GM20000 (cell line): ENCODE measurements around the gene SLC25A42.
"Not testable (repeated sequence)": the region's sequence is repeated elsewhere in the genome, so short reads cannot be mapped to it uniquely, and the experiment has no call there.

Experiments
- DNase-seq: peaks from one replicate; pipeline ENCODE4 v3.0.0; 2012; ENCODE audit warnings: low spot score
- TF ChIP-seq, protein P1 (sequence below): IDR thresholded peaks from 2 replicates; pipeline ENCODE4 v1.5.1; 2012; ENCODE audit warnings: mild to moderate bottlenecking, control low read depth; ENCODE audit errors: extremely low read depth, missing control alignments

Gene SLC25A42

DNA sequence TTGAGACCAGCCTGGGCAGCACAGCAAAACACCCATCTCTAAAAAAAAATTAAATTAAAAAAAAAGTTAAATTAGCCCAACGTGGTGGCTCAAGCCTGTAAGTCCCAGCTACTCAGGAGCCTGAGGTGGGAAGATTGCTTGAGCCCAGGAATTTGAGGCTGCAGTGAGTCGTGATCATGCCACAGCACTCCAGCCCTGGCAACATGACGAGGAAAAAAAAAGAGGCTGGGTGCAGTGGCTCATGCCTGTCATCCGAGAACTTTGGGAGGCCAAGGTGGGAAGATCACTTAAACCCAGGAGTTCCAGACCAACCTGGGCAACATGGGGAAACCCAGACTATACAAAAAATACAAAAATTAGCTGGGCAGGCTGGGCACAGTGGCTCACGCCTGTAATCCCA, 76.7 kb downstream of the SLC25A42 start:
- no peak for DNase-seq
- TF ChIP-seq, protein P1, sequence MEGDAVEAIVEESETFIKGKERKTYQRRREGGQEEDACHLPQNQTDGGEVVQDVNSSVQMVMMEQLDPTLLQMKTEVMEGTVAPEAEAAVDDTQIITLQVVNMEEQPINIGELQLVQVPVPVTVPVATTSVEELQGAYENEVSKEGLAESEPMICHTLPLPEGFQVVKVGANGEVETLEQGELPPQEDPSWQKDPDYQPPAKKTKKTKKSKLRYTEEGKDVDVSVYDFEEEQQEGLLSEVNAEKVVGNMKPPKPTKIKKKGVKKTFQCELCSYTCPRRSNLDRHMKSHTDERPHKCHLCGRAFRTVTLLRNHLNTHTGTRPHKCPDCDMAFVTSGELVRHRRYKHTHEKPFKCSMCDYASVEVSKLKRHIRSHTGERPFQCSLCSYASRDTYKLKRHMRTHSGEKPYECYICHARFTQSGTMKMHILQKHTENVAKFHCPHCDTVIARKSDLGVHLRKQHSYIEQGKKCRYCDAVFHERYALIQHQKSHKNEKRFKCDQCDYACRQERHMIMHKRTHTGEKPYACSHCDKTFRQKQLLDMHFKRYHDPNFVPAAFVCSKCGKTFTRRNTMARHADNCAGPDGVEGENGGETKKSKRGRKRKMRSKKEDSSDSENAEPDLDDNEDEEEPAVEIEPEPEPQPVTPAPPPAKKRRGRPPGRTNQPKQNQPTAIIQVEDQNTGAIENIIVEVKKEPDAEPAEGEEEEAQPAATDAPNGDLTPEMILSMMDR: no peak

DNA sequence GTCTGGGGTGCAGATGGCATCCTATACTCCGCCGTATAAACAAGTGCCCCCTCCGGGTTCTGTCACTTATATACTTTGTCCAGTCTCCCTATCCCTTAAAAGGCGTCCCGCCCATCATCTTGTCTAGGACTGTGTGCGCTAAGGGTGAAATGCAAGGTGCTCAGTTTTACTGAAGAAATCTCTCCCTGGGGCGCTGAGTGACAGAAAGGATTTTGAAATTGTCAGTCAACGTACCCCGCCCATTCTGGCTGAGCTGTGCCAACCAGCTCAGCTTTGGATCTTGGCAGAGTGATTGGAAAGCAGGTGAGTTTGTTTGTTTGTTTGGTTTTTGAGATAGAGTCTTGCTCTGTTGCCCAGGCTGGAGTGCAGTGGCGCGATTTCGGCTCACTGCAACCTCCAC, 78.6 kb downstream of the SLC25A42 start:
- TF ChIP-seq, protein P1: no peak
- DNase-seq: no peak

DNA sequence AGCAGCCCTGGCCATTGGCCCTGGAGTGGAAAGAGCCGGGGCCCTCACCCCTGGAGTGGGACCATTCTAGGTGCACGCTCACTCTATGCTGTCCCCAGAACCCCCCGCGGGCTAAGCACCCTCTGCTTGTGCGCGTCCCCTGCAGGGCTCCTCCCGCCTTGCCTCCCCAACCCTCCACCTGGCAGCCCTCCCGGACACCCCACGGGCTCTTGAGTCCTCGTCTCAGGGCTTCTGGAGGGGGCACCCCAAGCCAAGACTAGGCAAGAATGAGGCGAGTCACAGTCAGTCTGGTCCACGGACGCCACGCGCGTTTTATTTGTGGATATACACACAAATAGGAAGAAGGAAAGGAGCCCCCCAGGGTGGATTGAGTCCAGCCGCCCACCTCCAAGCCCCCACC, 81.5 kb downstream of the SLC25A42 start:
- TF ChIP-seq, protein P1: no peak
- no peak for DNase-seq

DNA sequence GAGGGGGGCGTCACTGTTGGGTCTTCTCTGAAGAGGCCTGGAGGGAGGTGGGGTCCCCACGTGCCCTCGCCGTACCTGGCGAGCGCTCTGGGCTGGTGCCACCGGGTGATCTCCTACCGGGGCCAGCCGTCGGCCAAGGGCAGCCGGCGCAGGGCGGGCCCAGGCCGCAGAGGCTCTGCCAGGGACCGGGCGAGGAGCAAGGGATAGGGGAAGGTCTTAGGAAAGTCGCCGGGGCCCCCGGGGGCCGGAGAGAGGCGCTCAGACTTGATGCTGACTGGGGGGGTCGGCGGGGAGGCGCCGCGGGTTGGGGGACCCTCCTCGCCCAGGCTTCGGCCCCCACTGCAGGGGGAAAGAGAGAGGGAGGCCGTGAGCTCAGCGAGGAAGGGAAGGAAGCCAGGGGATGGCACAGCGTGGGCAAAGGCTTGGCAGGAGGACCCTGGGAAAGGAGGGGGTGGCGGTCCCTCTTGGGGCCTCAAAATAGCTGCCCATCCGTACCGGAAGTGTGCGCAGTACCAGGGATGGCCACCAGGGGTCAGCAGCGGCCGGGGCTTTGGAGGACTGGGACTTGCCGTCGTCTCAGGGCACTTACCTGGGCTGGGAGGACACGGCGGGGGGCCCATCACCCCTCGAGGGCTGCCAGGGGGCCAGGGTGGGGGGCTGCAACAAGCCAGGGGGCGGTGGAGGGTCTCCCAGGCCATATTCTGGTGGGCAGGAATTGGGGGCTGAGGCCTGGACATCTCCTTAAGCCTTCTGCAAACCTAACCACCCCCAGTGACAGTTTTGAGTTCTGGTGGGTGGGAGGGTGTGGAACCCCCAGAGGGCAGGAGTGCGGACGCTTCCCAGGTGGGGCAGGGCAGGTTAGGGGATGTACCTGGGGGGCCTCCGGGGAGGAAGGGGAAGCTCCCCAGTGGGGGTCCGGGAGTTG, 82.2 kb downstream of the SLC25A42 start:
- DNase-seq: peak; percentile 89

DNA sequence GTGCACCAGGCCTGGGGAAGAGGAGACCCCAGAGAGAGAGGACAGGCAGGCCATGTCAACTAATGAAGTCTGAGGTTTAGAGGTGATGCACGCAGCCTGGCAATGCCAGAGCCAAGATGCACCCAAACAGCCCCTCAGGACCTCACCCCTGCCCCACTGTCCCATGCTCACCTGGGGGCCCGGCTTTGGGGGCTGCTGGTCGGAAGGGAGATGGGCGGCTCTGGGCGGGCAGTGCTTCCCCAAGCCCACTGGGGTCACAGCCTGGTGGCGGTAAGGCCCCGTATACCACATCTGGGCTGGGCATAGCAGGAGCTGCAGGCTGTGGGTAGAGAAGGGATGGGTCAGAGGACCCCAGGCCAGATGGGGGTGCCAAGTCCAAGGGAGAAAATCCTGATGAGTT, 83.1 kb downstream of the SLC25A42 start:
- TF ChIP-seq, protein P1: no peak
- DNase-seq: no peak

More for the DNA sequence above, 82.2 kb downstream of the SLC25A42 start:
- TF ChIP-seq, protein P1: peak; percentile 91

DNA sequence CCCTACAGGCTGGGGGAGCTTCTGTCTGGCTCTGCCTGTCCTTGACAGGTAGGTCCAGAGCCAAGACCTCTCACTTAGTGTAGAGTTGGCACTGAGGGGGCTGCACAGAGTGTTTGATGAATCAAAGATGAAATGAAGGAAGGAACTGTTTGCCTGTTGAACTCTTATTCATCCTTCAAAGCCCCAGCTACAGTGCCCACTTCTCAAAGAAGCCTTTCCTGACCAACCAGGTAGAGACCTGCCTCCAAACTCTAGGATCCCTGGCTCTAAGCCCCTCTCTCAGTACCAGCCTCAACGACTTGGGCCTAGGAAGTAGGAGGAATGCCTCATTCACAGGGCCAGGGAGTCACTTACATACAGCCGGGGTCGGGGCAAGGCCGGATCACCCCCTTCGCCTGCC, 83.5 kb downstream of the SLC25A42 start:
- TF ChIP-seq, protein P1: no peak
- no peak for DNase-seq

DNA sequence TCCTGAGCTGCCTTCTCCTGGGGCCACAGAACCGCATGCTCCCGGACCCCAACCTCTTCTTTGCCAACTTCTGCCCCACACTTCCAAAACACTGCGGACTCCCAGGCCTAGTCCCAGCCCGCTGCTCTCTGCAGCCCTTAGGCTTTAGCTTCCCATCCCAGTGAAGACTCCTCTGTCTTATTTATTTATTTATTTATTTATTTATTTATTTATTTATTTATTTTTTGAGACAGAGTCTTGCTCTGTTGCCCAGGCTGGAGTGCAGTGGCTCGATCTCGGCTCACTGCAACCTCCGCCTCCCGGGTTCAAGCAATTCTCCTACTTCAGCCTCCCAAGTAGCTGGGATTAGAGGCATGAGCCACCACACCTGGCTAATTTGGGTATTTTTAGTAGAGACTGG, 84.7 kb downstream of the SLC25A42 start:
- DNase-seq: not testable (repeated sequence)

DNA sequence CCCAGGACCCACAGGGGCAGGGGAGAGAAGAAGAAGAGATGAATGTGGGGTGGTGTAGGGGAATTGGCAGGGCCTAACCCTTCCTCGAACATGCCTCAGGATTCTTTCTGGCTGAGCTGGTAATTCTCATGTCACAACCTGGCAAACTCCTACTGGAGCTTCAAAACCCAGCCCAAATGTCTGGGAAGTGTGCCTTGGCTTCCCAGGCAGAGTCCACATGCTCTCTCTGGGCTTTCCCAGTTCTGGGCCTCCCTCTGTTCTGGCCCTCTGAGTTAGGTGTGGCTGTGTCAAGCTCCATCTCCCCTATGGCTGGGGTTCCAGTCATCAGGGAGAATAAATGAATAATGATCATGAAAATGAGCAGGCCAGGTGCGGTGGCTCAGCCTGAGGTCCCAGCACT, 85.6 kb downstream of the SLC25A42 start:
- TF ChIP-seq, protein P1: no peak
- DNase-seq: no peak
